HG03575 (cell line): ENCODE data around the gene ALDH3B2.
"Not testable (repeated sequence)": the region's sequence is repeated elsewhere in the genome, so short reads cannot be mapped to it uniquely, and the experiment has no call there.

Experiments
- ATAC-seq: cut with Tn5 transposase; IDR thresholded peaks from one replicate; pipeline ENCODE4 v1.9.1; 2021; ENCODE audit not compliant: unreplicated experiment, insufficient number of reproducible peaks, low FRiP score; ENCODE audit errors: extremely low read depth

The ALDH3B2 gene

DNA sequence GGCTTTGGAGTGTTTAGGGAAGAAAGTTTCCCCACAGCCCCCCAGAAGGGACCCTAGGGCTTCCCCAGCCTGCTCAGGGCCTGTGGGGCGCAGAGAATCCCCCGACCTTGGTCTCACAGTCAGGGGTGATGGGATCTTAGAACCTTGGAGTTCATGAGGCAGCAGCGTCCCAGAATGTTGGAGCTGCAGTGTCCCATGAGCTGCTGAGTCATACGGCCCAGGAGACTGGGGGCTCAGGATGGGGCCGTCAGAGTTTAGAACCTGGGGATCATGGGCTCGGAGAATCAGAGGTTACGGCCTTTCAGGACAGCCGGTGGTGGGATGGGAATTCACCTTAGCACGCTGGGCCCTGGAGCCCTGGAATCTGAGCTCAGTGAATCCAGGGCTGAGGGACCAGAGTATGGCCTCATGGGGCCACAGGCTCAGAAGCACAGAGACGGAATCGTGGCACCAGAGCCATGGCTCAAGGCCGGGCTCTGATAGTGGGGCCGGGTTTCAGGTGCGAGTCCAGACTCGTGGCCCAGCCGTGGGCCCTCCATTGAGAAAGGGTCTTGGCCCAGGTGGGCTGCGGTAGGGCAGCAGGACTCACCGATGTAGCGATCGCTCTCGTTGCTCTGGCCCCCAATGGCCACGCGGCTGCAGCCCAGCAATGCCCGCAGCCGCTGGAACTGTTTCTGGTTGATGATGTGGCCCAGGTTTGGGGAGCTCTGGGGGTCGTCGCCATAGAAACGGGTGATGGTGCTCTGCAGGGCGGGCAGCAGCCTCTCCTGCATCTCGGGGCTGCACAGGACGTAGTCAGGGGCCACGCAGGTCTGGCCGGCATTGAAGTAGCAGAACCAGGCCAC, 9.5 kb downstream of the ALDH3B2 start:
- no peak for ATAC-seq

DNA sequence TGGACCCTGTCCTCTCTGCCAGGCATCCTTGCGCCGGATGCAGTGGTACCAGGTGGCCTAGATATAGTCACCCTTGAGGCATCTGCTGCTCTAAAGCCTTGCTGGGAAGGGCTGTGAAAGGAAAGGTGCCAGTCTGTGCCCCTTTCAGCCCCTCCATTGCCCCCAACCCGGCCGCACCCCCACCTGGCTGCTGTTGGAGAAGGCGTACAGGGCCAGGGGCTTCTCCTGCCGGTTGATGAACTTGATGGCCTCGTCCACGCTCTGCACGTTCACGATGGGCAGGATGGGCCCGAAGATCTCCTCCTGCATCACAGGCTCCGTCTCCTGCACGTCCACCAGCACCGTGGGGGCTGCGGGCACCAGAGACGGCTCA, 10.2 kb downstream of the ALDH3B2 start:
- no peak for ATAC-seq

DNA sequence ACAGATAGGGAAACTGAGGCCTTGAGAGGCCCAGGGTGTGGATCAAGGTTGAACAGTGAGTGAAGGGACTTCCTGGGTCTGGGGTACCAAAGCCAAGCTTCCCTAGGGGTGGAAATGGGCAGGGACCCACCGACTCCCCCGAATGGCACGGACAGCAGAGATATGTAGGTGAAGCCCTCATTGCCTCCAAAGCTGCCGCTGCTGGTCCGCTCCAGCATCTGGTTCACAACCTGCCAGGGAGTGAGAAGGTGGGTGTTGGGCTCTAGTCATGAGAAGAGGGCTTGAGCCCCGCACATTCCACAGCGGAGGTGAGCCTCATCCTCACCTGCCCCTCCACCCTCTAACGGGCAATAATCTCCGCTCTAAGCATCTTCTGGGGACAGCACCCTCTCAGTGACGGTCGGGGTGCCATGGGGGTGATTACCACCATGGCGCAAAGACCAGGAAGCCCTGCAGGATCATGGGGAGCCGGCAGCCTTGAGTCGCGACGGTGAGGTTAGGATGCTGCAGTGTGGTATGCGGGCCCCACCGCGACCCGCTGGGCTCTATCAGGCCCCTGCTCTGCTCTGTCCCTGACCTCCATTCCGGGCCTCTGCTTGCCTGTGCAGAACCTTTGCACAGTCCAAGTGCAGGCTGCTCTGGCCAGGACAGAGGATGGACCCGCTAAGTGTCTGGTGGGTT, 10.8 kb downstream of the ALDH3B2 start:
- ATAC-seq, result no peak

DNA sequence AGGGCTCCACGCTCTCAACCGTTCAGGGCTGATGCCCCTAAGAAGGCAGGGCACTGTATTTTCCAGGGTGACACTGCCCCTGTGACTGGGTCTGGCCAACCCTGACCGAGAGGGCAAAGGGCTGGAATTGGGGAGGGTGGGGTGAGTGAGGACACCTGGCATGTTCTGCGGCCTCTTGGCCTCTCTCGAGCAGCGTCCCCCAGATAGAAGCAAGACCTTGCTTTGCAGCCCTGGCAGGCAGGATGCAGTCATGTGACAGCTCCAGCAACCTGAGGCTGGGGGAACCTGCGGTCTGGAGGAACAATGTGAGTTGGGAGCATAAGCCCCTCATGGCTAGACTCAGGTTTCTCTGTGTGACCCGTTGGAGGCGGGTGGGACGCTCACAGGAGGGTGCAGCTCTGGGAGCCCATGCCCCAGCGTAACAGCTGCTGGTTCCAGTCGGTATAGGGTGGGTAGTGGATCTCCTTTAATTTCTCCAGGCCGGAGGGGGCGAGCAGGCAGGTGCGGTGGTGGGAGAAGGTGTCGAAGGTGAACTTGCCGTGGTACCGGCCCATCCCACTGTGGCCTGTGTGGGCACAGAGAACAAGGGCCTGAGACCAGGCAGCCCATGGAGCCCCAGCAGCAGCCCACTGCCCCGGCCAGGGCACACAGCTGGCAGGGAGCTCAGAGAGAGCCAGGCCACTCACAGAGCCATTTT, 11.4 kb downstream of the ALDH3B2 start:
- no peak for ATAC-seq

DNA sequence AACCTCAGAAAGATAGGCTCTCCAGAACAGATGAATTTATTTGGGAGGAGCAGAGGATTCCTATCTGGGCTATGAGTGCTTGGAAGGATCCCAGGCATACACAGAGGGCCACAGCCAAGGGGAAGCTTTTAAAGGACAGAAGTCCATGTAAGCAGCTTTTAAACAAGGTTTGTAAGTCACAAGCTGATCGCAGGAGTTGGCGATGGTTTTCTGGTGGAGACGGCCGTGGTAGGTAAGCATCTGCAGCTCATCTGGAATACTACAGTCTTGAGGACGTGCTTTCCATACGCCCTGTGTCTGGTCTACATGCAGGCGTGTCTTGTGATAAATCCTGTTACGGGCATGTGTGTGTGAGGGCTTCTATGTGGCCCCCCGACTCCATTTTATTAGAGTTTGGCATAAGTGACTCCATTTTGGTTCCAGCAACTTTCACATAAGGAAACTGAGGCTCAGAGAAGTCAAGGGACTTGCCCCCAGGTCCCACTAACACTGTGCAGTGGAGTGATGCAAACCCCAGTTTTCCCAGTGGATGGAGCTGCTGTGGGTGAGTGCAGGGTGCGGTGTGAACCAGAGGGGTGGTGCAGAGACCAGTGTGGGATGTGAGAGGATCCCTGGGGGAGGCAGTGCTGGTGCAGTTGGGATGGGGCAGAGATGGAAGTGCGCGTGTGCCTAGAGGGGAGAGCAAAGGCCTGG, 12.1 kb downstream of the ALDH3B2 start:
- no peak for ATAC-seq

DNA sequence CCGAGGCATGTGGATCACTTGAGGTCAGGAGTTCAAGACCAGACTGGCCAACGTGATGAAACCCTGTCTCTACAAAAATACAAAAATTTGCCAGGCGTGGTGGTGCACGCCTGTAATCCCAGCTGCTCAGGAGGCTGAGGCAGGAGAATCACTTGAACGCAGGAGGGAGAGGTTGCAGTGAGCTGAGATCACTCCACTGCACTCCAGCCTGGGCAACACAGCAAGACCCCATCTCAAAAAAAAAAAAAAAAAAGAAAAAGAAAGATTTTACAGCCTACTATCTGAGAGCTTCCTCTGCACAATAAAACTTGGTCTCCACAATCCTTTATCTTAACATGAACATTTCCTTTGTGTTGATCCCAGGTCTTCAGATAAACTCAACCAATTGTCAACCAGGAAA, 13.7 kb downstream of the ALDH3B2 start:
- not testable (repeated sequence) for ATAC-seq

DNA sequence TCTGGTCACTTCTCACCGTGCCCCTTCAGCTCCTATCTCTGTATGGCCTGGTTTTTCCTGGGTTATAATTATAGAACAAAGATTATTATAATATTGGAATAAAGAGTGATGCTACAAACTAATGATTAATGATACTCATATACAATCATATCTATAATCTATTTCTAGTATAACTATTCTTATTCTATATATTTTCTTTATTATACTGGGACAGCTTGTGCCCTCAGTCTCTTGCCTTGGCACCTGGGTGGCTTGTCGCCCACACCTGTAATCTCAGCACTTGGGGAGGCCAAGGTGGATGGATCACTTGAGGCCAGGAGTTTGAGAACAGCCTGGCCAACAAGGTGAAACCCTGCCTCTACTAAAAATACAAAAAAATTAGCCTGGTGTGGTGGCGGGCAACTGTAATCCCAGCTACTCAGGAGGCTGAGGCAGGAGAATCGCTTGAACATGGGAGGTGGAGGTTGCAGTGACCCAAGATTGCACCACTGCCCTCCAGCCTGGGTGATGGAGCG, 14.7 kb downstream of the ALDH3B2 start:
- ATAC-seq, result not testable (repeated sequence)

DNA sequence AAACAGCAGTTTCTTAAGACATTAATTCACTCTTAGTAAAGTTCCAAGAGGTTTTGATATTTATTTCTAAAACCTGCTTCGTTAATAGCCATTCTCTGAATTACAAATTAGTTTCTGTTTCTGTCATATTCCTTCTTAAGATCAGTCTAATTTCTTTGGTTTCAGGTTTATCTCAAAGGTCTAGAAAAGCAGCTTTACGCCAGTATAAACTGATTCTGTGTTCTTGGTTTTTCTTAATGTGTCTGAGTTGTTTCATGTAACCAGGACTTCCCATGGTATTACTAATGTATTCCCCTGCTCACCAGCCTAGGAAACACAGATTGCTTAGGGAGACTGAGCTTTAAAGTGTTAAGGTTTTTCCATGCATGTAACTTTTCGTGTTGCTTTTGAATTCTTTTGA, 17.1 kb downstream of the ALDH3B2 start:
- no peak for ATAC-seq

DNA sequence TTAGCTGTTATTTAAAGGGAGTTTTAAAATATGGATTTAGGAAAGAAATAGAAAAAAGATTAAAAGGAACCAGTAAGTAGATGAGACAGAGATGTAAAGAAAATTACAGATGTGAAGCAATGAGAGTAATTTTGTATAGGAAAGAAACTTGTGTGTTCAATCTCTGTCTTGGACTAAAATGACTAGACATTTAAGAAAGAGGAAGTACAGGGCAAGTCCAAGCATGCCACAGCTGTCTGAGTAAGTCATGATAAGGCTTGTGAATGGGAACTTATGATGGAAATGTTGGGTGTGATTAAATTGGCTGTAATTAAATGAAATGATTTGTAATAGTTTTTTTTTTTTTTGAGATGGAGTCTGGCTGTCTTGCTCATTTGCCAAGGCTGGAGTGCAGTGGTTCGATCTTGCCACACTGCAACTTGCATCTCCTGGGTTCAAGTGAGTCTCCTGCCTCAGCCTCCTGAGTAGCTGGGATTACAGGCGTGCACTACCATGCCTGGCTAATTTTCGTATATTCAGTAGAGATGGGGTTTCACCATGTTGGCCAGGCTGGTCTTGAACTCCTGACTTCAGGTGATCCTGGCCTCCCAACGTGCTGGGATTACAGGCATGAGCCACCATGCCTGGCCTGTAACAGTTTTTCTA, 18.0 kb downstream of the ALDH3B2 start:
- no peak for ATAC-seq

DNA sequence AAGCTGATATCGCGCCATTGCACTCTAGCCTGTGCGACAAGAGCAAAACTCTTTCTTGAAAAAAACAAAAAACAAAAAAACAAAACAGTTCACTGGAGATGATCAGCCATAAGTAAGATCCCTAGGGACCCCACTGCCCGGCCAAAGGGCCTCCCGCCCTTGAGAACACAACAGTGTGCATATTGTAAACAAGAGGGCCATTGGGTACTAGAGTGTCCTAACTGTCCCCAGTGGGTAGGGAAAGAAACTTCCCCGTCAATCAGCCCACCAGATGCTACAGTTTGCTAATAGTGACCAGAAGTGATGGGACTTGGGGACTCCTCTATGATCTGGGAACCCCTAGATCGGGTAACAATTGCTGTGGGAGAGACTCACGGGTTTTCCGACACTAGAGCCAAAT, 20.2 kb downstream of the ALDH3B2 start:
- no peak for ATAC-seq

DNA sequence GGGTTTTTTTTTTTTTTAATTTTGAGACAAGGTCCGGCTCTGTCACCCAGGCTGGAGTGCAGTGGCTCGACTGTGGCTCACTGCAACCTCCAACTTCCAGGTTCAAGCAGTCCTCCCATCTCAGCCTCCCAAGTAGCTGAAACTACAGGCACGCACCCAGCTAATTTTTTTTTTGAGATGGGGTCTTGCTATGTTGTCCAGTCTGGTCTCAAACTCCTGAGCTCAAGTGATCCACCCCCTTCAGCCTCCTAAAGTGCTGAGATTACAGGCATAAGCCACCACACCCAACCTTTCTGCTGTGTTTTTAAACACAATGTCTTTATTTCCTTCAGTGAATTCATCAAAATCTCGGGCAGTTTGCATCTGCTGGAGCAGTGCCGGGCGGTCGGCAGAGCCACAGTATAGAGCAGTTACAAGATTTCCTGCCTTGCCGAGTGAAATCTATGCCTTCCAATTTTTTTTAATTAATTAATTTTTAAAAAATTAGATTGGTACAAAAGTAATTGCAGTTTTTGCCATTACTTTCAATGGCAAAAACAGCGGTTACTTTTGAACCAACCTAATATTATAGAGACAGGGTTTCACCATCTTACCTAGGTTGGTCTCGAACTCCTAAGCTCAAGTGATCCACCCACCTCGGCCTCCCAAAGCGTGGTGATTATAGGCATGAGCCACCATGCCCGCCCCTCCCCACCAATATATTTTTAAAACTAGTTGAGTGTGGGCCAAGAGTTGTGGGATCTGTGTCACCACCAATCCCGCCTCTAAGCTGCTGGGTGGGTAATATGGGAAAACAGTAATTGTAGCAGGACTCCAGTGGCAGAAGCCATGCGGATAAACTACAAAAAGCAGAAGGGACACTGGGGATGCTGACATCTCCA, 21.2 kb downstream of the ALDH3B2 start:
- ATAC-seq, result no peak

DNA sequence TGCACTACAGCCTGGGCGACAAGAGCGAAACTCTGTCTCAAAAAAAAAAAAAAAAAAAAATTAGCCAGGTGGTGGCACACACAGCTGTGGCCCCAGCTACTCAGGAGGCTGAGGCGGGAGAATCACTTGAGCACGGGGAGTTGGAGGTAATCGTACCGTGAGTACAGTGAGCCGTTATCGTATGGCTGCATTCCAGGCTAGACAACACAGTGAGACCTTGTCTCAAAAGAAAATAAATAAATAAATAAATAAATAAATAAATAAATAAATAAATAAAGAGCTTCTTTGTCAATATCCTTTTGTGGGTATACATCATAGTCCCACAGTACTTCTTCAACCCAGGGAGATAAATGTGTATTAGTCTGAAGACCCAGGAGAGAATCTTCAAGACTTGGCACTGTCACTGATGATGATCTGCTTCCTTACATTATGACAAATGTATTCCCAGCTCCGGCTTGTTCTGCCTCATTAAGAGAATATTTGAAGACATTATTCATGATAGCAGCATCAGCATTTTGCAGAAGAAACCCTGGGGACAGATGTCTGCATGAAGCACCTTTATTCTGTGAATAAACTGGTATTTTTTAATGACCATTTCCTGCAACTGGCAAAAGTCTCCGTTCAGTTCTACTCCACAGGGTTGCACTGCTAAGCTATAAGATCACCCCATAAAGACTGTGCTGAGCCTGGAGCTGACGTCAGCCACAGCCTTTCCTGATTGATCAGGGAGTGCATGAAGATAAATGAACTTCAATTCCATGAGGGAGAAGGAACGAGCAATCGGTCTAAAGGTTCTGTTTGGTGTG, 22.2 kb downstream of the ALDH3B2 start:
- ATAC-seq, result no peak

DNA sequence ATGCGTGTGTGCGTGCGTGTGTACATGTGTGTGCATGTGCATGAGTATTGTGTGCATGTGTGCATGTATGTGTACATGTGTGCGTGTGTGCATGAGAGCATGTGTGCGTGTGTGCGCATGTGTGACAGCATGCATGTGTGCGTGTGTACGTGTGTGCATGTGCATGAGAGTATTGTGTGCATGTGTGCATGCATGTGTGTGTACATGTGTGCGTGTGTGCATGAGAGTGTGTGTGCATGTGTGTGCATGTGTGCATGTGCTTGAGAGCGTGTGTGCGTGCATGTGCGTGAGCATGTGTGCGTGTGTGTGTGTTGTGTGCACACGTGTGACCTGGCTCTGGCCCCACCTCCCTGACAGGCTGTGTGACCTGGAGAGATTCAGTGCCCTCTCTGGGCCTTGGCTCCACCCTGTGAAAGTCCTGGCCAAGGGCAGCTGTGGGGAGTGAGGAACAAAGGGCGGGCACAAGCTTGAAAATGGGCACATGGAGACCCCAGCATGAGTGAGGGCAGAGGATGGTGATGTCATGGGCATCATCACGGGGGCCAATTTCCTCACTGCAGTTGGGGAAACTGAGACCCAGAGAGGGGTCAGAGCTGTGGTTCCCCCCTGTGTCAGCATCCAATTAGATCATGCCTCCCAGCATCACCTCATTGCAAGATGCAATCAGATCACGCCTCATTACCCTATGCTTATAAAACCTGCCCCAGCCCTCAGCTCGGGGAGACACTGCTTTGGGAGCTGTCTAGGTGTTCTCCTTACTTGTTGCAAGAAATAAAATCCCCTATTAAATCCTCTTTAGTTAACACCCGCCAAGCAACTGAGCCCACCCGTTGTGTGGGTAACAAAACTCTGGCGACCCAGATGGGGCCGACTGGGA, 24.6 kb downstream of the ALDH3B2 start:
- ATAC-seq, result no peak

DNA sequence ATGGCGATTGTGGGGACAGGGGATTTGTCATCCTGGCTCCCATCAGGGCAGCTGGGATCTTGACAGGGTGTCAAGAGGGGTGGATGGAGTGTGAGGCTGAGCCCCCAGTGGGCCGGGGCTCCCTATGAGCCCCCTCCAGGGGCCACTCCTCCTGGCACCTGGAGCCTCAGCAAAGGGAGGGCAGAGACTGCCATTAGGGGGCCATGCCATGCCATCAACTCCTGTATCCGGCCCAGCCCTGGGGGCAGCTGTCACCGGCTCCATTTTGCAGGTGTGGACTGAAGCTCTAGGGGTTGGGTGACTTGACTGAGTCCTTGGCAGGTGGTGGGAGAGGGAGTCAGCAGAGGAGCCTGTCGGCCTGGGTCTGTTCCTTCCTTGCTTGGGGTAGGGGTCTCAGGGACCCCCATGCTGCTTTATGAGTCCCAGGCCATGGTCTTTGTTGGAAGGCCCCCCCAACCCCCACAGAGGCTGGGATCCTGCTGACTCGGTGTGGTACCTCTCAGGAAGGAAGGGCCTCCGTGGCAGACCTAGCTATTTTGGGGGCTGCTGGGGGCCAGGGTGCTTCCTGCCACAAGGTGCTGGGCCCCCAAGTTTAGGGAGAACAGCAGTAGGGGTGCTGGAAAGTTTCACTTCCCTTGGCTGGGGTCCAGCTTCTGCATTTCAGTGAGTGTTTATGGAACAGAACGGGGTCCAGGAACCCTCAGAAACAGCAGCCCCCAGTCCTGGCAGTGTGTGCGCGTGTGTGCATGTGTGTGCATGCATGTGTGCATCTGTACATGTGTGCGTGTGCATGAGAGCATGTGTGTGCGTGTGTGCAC, 25.4 kb downstream of the ALDH3B2 start:
- no peak for ATAC-seq

DNA sequence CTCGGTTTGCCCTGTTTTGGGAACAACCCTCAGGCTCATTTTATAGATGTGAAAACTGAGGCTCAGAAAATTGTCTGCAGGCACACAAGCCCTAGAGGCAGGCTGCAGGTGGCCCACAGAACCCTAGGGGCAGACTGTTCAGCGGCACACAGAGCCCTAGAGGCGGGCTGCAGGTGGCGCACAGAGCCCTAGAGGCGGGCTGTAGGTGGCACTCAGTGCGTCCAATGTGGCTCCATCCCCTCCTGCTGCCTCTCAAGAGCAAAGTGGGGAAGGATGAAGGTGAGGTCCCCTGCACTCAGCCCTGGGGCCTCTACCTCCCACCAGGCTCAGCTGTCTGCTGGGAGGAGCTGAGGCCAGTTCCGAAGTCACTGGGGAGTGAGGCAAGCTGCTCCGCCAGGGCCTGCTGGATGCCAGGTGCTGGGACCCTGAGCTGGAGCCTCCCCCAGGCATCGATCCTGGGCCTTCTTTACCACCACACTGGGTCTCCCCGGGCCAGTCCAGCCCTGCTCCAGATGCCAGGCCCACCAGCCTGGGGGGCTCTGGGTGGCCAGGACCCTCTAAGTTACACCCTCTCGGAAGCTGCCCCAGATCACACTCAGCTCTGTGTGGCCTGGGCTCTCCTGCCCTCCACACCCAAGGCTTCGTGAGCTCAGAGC, 26.2 kb downstream of the ALDH3B2 start:
- ATAC-seq, result no peak
